H1 (cell line): Measurements from ENCODE around the gene SOAT2. TPM values are rescaled to one million over a fixed set of nuclear protein-coding genes. Genes with fewer than 3 reads are reported as not detected.

Experiments used
- CTCF ChIA-PET: fragments of 300-600 bp; sonication (Branson Sonifier 250); formaldehyde crosslinking; loops from one replicate; lab custom pipeline; 2021; ENCODE audit not compliant: partially characterized antibody; lab: Charles Lee
- POLR2A ChIA-PET: fragments of 300-600 bp; sonication (Branson Sonifier 250); formaldehyde crosslinking; loops from one replicate; lab custom pipeline; 2021; ENCODE audit warnings: inconsistent platforms; ENCODE audit not compliant: partially characterized antibody; lab: Charles Lee
- DNase-seq, 2 experiments: peaks; one replicate each; pipeline versions ENCODE4 v3.0.0 to v3.0.0-alpha.2; 2010 to 2022; ENCODE audit warnings: low spot score in 2 of 2, low read depth in 1 of 2, mixed read lengths in 1 of 2
- FAIRE-seq: peaks from 2 replicates; lab custom pipeline; 2011; peaks lifted over from hg19 to GRCh38; lab: Jason Lieb, UNC
- H2AFZ ChIP-seq: 2 replicates; pipeline ENCODE4 v1.8.1; 2012; ENCODE audit warnings: low read length, inconsistent platforms
- H2AK5ac ChIP-seq: 2 replicates; pipeline ENCODE4 v1.6.1; 2013; ENCODE audit warnings: low read depth, low read length
- H2BK120ac ChIP-seq: replicated peaks from 2 replicates; pipeline ENCODE3; 2013; ENCODE audit warnings: low read depth, low read length, inconsistent platforms
- H2BK12ac ChIP-seq: 2 replicates; pipeline ENCODE4 v1.6.1; 2013; ENCODE audit warnings: low read depth, low read length
- H2BK15ac ChIP-seq: 2 replicates; pipeline ENCODE4 v1.6.1; 2013; ENCODE audit warnings: low read length
- H2BK20ac ChIP-seq: 2 replicates; pipeline ENCODE4 v1.6.1; 2013; ENCODE audit warnings: low read length
- H2BK5ac ChIP-seq: 2 replicates; pipeline ENCODE4 v1.6.1; 2013; ENCODE audit warnings: low read depth, low read length
- H3K14ac ChIP-seq: 2 replicates; pipeline ENCODE4 v1.6.1; 2013; ENCODE audit warnings: inconsistent platforms; ENCODE audit not compliant: insufficient read length
- H3K18ac ChIP-seq: 2 replicates; pipeline ENCODE4 v1.6.1; 2013; ENCODE audit warnings: low read length; ENCODE audit errors: extremely low read depth
- H3K23ac ChIP-seq: 2 replicates; pipeline ENCODE4 v1.6.1; 2013; ENCODE audit warnings: inconsistent platforms; ENCODE audit not compliant: insufficient read length
- H3K23me2 ChIP-seq: 2 replicates; pipeline ENCODE4 v1.6.1; 2013; ENCODE audit warnings: low read depth, low read length
- H3K27ac ChIP-seq: 2 replicates; pipeline ENCODE4 v1.6.1; 2011; ENCODE audit warnings: low read depth, low read length, inconsistent platforms
- H3K27me3 ChIP-seq, 4 experiments: replicated peaks in 1 of 4; 1 replicate in 1 of 4; 2 replicates in 3 of 4; pipeline versions ENCODE4 v1.6.1 to v1.8.1; 2011 to 2013; ENCODE audit warnings: low read length in 3 of 4, mild to moderate bottlenecking in 3 of 4, inconsistent platforms in 2 of 4, mixed read lengths in 2 of 4, moderate library complexity in 1 of 4; ENCODE audit not compliant: control insufficient read depth in 3 of 4, insufficient read depth in 3 of 4; ENCODE audit errors: extremely low read depth in 1 of 4
- H3K36me3 ChIP-seq, 4 experiments: 2 replicates each; pipeline versions ENCODE4 v1.6.1 to v1.8.1; 2011 to 2013; ENCODE audit warnings: mild to moderate bottlenecking in 4 of 4, low read length in 3 of 4, moderate library complexity in 2 of 4, control low read depth in 1 of 4, inconsistent platforms in 1 of 4; ENCODE audit not compliant: insufficient read depth in 4 of 4, control insufficient read depth in 2 of 4
- H3K4ac ChIP-seq: replicated peaks from 2 replicates; pipeline ENCODE3; 2013; ENCODE audit warnings: low read length, low read depth, mixed read lengths, inconsistent platforms; ENCODE audit not compliant: insufficient read length
- H3K4me1 ChIP-seq, 4 experiments: replicated peaks in 1 of 4; 1 replicate in 1 of 4; 2 replicates in 3 of 4; pipeline versions ENCODE4 v1.6.1 to v1.8.1; 2011 to 2013; ENCODE audit warnings: low read length in 3 of 4, inconsistent platforms in 2 of 4, mixed read lengths in 1 of 4; ENCODE audit not compliant: insufficient read depth in 4 of 4, control insufficient read depth in 3 of 4
- H3K4me2 ChIP-seq, 2 experiments: 2 replicates each; pipeline versions ENCODE4 v1.6.1 to v1.8.1; 2011 to 2013; ENCODE audit warnings: low read depth in 2 of 2, low read length in 2 of 2, control low read depth in 1 of 2, inconsistent platforms in 1 of 2, mild to moderate bottlenecking in 1 of 2; ENCODE audit not compliant: insufficient read depth in 1 of 2
- H3K4me3 ChIP-seq, 4 experiments: fragments of 200-600, 300-600 bp in 1 of 4; sonication (generic), shearing (Covaris generic), sonication (Bioruptor Twin) in 1 of 4; 2 replicates each; pipeline versions ENCODE4 v1.5.1 to v1.8.1; 2011 to 2016; ENCODE audit warnings: low read length in 4 of 4, low read depth in 3 of 4, control low read depth in 2 of 4, inconsistent platforms in 2 of 4, mild to moderate bottlenecking in 2 of 4, mixed read lengths in 1 of 4, moderate library complexity in 1 of 4; ENCODE audit not compliant: insufficient read depth in 2 of 4; ENCODE audit errors: extremely low read depth in 1 of 4
- H3K56ac ChIP-seq: replicated peaks from 2 replicates; pipeline ENCODE3; 2013; ENCODE audit warnings: low read depth, mild to moderate bottlenecking, mixed read lengths, low read length, inconsistent platforms; ENCODE audit not compliant: insufficient read length
- H3K79me1 ChIP-seq: 2 replicates; pipeline ENCODE4 v1.6.1; 2013; ENCODE audit warnings: low read depth, low read length, control low read depth
- H3K79me2 ChIP-seq, 2 experiments: 2 replicates each; pipeline versions ENCODE4 v1.6.1 to v1.8.1; 2012 to 2013; ENCODE audit warnings: low read length in 2 of 2, mild to moderate bottlenecking in 2 of 2, inconsistent platforms in 1 of 2; ENCODE audit not compliant: insufficient read depth in 2 of 2, control insufficient read depth in 1 of 2
- H3K9ac ChIP-seq, 4 experiments: replicated peaks in 1 of 4; 1 replicate in 1 of 4; 2 replicates in 3 of 4; pipeline versions ENCODE4 v1.6.1 to v1.8.1; 2011 to 2013; ENCODE audit warnings: low read depth in 3 of 4, low read length in 3 of 4, control low read depth in 2 of 4, mild to moderate bottlenecking in 2 of 4, moderate library complexity in 2 of 4, inconsistent platforms in 1 of 4; ENCODE audit errors: extremely low read depth in 1 of 4
- H3K9me3 ChIP-seq, 2 experiments: 2 replicates each; pipeline versions ENCODE4 v1.6.1 to v1.8.1; 2012 to 2013; ENCODE audit warnings: mild to moderate bottlenecking in 2 of 2, moderate library complexity in 2 of 2, control low read depth in 1 of 2, inconsistent platforms in 1 of 2, low read depth in 1 of 2, low read length in 1 of 2, mixed read lengths in 1 of 2; ENCODE audit not compliant: insufficient read depth in 2 of 2
- H4K20me1 ChIP-seq, 2 experiments: replicated peaks in 1 of 2; 2 replicates each; pipeline versions ENCODE3 to v1.8.1; 2011 to 2013; ENCODE audit warnings: inconsistent platforms in 2 of 2, low read length in 2 of 2, mild to moderate bottlenecking in 1 of 2; ENCODE audit not compliant: insufficient read depth in 2 of 2, control insufficient read depth in 1 of 2
- H4K5ac ChIP-seq: 2 replicates; pipeline ENCODE4 v1.6.1; 2013; ENCODE audit warnings: low read length, low read depth, mixed read lengths, inconsistent platforms; ENCODE audit not compliant: insufficient read length
- H4K8ac ChIP-seq: 2 replicates; pipeline ENCODE4 v1.8.0; 2013; ENCODE audit warnings: mild to moderate bottlenecking, moderate library complexity, low read length, inconsistent platforms; ENCODE audit not compliant: insufficient read depth; ENCODE audit errors: extremely low read depth
- H4K91ac ChIP-seq: replicated peaks from 2 replicates; pipeline ENCODE3; 2013; ENCODE audit warnings: low read length, mixed read lengths, inconsistent platforms; ENCODE audit not compliant: insufficient read length
- SIN3A ChIP-seq, 2 experiments: IDR thresholded peaks in 1 of 2; conservative IDR thresholded peaks in 1 of 2; 2 replicates each; pipeline ENCODE4 v1.6.1; 2011 to 2012; ENCODE audit warnings: low read length in 2 of 2, improper control_type of control experiment in 1 of 2, low read depth in 1 of 2, mild to moderate bottlenecking in 1 of 2
- SP1 ChIP-seq: IDR thresholded peaks from 2 replicates; pipeline ENCODE4 v1.6.1; 2011; ENCODE audit warnings: low read depth, low read length
- WGBS, 2 experiments: shearing (Covaris generic) in 1 of 2; methylation state at CpG; one replicate each; pipeline versions ENCODE4 v1.1.6 to v1.1.7; 2013 to 2015; ENCODE audit warnings: low lambda C conversion rate in 2 of 2, mixed read lengths in 2 of 2, inconsistent platforms in 1 of 2, low coverage in 1 of 2, missing lambda C conversion rate in 1 of 2; ENCODE audit not compliant: insufficient replicate concordance in 2 of 2, insufficient coverage in 1 of 2, insufficient read length in 1 of 2; ENCODE audit errors: extremely low coverage in 1 of 2, missing lambda C conversion rate in 1 of 2; 5-methylcytosine and 5-hydroxymethylcytosine counted together
- polyA plus RNA-seq, 7 experiments: library from polyadenylated mRNA; depleted of rRNA in 3 of 7; stranded (reverse) in 5 of 7; unstranded in 2 of 7; fragments of >200 nt in 5 of 7; fragments of 200-250 nt in 2 of 7; gene quantifications; 1 replicate in 5 of 7; 2 replicates in 1 of 7; 4 replicates in 1 of 7; pipeline versions ENCODE4 v1.2.1 to v1.2.3, GENCODE V29; 2011 to 2013; ENCODE audit warnings: missing spikeins in 2 of 7, mixed read lengths in 2 of 7
- total RNA-seq: library from RNA; stranded (reverse); fragmentation: NEBNext Ultra II Directional; extraction: Animal tissue kit (Norgen Biotek cat#: 25700); gene quantifications from 2 replicates; pipeline ENCODE4 v1.2.1, GENCODE V29; 2021

Gene SOAT2
- total and polyA plus RNA-seq, 2 of the 8 experiments (the other 6 are each of a cell fraction or from before 2014, with no cell fraction given) = 0.08 TPM; not detected in 1

DNA sequence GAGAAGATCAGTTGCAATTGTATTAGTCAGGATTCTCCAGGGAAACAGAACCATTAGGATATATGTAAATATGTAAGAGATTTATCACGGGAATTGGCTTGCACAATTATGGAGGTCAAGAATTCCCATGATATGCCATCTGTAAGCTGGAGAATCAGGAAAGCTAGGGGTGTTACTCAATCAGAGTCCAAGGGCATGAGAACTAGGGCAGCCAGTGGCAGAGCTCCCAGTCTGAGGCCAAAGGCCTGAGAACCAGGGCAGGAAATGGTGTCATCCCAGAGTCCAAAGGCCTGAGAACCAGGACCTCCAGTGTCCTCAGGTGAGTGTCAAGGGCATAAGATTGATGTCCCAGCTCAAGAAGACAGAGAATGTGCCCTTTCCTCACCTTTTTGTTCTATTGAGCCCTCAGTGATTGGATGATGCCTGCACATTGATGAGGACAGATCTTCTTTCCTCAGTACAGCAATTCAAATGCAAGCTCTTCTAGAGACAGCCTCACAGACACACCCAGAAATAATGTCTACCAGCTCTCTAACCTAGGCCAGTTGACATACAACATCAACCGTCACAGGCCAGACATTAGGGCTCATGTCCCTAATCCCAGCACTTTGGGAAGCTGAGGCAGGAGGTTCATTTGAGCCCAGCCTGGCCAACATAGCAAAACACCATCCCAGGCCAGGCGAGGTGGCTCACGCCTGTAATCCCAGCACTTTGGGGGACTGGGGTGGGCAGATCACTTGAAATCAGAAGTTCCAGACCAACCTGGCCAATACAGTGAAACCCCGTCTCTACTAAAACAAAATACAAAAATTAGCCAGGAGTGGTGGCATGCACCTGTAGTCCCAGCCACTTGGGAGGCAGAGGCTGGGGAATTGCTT, 42.3 kb downstream of the SOAT2 start:
- Histone ChIP-seq H3K36me3 (no peaks in the 10 kb centered on the region), H3K9ac (no peak overlapping the region), H3K23ac (no peak overlapping the region), H2BK120ac (no peak overlapping the region), H3K9me3 (peaks cover 0 to 4% of the 10 kb centered on the region in 2 experiments; a peak in 2 of 4 replicates), H3K79me1 (no peaks in the 10 kb centered on the region), H2BK20ac (no peak overlapping the region), H3K79me2 (no peaks in the 10 kb centered on the region), H4K20me1 (no peaks in the 10 kb centered on the region), H3K4me3 (no peak overlapping the region), H3K27me3 (no peaks in the 10 kb centered on the region), H3K23me2 (no peaks in the 10 kb centered on the region), H3K56ac (no peak overlapping the region), H4K5ac (no peak overlapping the region), H3K14ac (no peak overlapping the region), H2AK5ac (no peak overlapping the region), H3K4me2 (no peak overlapping the region), H3K18ac (no peak overlapping the region), H3K4ac (no peak overlapping the region), H2BK5ac (no peak overlapping the region), H4K91ac (no peak overlapping the region), H2AFZ (no peak overlapping the region), H3K27ac (no peak overlapping the region), H4K8ac (no peak overlapping the region), H3K4me1 (peaks cover 0 to 2% (median 0%) of the 10 kb centered on the region in 4 experiments; a peak in 2 of 7 replicates), H2BK15ac (no peak overlapping the region), H2BK12ac (no peak overlapping the region)
- FAIRE-seq (no peak), DNase-seq (no peak)
- TF ChIP-seq SP1 = no peak
- TF ChIP-seq SIN3A (conservative IDR thresholded peaks at IDR 0.05 in 1 of 2, IDR thresholded peaks at IDR 0.05 in 1 of 2; ENCODE audit: low read depth in 1 of 2, low read length in 2 of 2) = no peak
- ChIA-PET POLR2A (no interaction called here), CTCF (interaction anchor here (0.7 to 2.0 kb wide), 3 partner anchors 10 to 373 kb away, joined by 3 to 10 read pairs (median 3); no protein-coding TSS in a partner anchor)
- 90% methylated on average over 5 of the region's 5 CpGs; no CpG with 5 or more reads in 1 of the 2 experiments for WGBS, 2 experiments
